H1 (cell line): ENCODE measurements around the gene MYOD1. TPM values are rescaled to one million over a fixed set of nuclear protein-coding genes. Genes with fewer than 3 reads are reported as not detected.

ENCODE experiments used
- RNF2 ChIP-seq: fragments of 200-900, 300-1000 bp; sonication (generic); IDR thresholded peaks from 2 replicates; pipeline ENCODE4 v1.7.1; 2016; ENCODE audit warnings: borderline replicate concordance, low read depth, mild to moderate bottlenecking, antibody characterized with exemption, low read length; ENCODE audit not compliant: poor library complexity, severe bottlenecking; ENCODE audit errors: missing control alignments
- polyA plus RNA-seq, 7 experiments: library from polyadenylated mRNA; depleted of rRNA in 3 of 7; stranded (reverse) in 5 of 7; unstranded in 2 of 7; fragments of >200 nt in 5 of 7; fragments of 200-250 nt in 2 of 7; gene quantifications; 1 replicate in 5 of 7; 2 replicates in 1 of 7; 4 replicates in 1 of 7; pipeline versions ENCODE4 v1.2.1 to v1.2.3, GENCODE V29; 2011 to 2013; ENCODE audit warnings: missing spikeins in 2 of 7, mixed read lengths in 2 of 7
- total RNA-seq: library from RNA; stranded (reverse); fragmentation: NEBNext Ultra II Directional; extraction: Animal tissue kit (Norgen Biotek cat#: 25700); gene quantifications from 2 replicates; pipeline ENCODE4 v1.2.1, GENCODE V29; 2021
- TF ChIP-seq, protein P1 (sequence below): IDR thresholded peaks from 2 replicates; pipeline ENCODE4 v1.6.1; 2012; ENCODE audit warnings: low read length, inconsistent platforms

The MYOD1 gene
- total and polyA plus RNA-seq, 2 of the 8 experiments (the other 6 are each of a cell fraction or from before 2014, with no cell fraction given), result not detected

DNA sequence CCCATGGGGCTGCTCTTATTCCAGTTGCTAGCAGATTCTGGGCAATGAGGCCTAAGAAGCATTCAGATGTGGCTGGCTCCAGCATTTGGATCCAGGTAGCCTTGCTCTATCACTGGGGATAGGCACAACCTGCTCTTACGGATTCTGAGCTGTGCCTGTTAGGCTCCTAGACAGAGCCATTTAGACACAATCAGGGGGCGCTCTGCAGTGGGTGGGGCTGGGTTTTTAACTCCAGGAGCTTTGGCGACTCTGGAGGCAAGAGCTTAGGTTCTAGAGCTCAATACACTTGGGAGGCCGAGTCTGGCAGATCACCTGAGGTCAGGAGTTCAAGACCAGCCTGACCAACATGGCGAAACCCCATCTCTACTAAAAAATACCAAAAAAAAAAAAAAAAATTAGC, 47.2 kb downstream of the MYOD1 start (continued):
- TF ChIP-seq, protein P1, sequence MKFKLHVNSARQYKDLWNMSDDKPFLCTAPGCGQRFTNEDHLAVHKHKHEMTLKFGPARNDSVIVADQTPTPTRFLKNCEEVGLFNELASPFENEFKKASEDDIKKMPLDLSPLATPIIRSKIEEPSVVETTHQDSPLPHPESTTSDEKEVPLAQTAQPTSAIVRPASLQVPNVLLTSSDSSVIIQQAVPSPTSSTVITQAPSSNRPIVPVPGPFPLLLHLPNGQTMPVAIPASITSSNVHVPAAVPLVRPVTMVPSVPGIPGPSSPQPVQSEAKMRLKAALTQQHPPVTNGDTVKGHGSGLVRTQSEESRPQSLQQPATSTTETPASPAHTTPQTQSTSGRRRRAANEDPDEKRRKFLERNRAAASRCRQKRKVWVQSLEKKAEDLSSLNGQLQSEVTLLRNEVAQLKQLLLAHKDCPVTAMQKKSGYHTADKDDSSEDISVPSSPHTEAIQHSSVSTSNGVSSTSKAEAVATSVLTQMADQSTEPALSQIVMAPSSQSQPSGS, result no peak
- TF ChIP-seq RNF2, result no peak
